ENCODE results near the gene AKAP8L. TPM values are rescaled to one million over a fixed set of nuclear protein-coding genes. Genes with fewer than 3 reads are reported as not detected.

The AKAP8L gene
- total RNA-seq, 1 experiment from 2014 or later, result 106 TPM

DNA sequence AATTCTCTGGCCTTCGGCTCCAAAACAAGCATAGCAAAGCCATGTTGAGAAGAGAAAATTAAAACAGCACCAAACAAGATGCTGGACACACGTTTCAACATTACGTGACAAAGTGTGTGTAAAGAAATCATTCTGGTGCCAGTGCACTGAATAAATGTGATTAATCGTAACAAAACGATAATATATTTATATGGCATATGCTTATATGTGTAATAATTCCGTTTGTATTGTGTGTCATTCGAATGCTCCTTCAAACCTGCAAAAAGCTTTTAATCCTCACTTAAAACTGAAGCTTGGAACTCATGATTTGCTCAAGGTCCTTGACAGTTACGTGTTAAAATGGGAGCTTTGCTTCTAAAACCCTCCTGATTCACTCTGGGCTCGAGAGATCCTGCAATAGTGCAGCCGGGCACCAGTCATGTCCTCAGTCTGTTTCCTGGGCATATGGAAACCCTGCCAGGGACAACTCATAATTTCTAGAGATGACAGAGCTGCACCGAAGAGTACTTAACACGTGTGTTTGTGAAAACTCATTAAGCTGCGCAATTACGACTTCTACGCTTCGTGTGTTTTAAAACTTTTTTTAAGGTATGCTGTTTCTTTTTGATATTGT is 731 bp upstream of the AKAP8L start:
- TF ChIP-seq CEBPB (IDR thresholded peaks at IDR 0.05; ENCODE audit: low read depth) (no peak), SRF (IDR thresholded peaks at IDR 0.05; ENCODE audit: low read depth) (no peak), CTCF (IDR thresholded peaks at IDR 0.05 in 2 of 3, conservative IDR thresholded peaks at IDR 0.05 in 1 of 3; ENCODE audit: borderline replicate concordance in 1 of 3, insufficient read depth in 1 of 3, low read depth in 2 of 3, low read length in 2 of 3) (0 out of 6 replicates have a peak, but pooled peaks of 2 of the 3 experiments have one; percentile 3 to 12), EZH2 (IDR thresholded peaks at IDR 0.05) (no peak), SIN3A (IDR thresholded peaks at IDR 0.05; ENCODE audit: low read depth) (no peak), POLR2A (IDR thresholded peaks at IDR 0.05; ENCODE audit: borderline replicate concordance, extremely low read depth, insufficient read depth, insufficient read length) (no peak), ELF1 (IDR thresholded peaks at IDR 0.05; ENCODE audit: borderline replicate concordance, low read depth) (no peak), TCF7L2 (IDR thresholded peaks at IDR 0.05; ENCODE audit: borderline replicate concordance, extremely low read depth, insufficient read depth, insufficient read length) (no peak)
- ChIA-PET POLR2A (interaction anchor here (0.6 to 3.0 kb wide), 15 partner anchors 10 to 656 kb away, joined by 3 to 22 read pairs (median 4); partner anchors contain the start of genes AKAP8 and TPM4), CTCF (interaction anchor here (0.7 to 5.7 kb wide), 11 partner anchors 13 to 258 kb away, joined by 3 to 68 read pairs (median 4); partner anchors contain the start of gene AKAP8), RAD21 (ENCODE audit: low non-redundant PET in 1 of 2, low total read pairs in 2 of 2, uncharacterized antibody in 2 of 2, unreplicated experiment in 2 of 2) (interaction anchor here (0.5 to 1.5 kb wide), 6 partner anchors 15 to 328 kb away, joined by 3 to 9 read pairs (median 4); partner anchors contain the start of gene AKAP8 (in 1 of the 2))
- intact Hi-C loops (cut with micrococcal nuclease), result loop anchor here (1.0 to 2.0 kb wide), 2 partner anchors 39 to 137 kb away; no protein-coding TSS in a partner anchor
- Histone ChIP-seq H3K79me2 (ENCODE audit: insufficient read depth, low read length) (peaks cover 41% of the 10 kb centered on the region), H3K4me2 (ENCODE audit: low read length) (peak overlapping the region; percentile 85), H3K4me1 (ENCODE audit: control insufficient read depth in 1 of 2, insufficient read depth in 2 of 2, low read length in 2 of 2) (peaks cover 15 to 16% of the 10 kb centered on the region in 2 experiments; a peak in 3 of 4 replicates), H2AFZ (ENCODE audit: low read depth, low read length, poor library complexity, severe bottlenecking) (no peak overlapping the region), H3K27me3 (ENCODE audit: insufficient read depth, low read length) (no peaks in the 10 kb centered on the region), H3K36me3 (ENCODE audit: control insufficient read depth in 1 of 2, insufficient read depth in 2 of 2, low read length in 2 of 2) (peaks cover 14 to 20% of the 10 kb centered on the region in 2 experiments; a peak in 3 of 4 replicates), H3K9me3 (ENCODE audit: control insufficient read depth in 1 of 2, insufficient read depth in 1 of 2, low read depth in 1 of 2, low read length in 2 of 2) (no peaks in the 10 kb centered on the region), H3K9ac (ENCODE audit: low read length) (peak overlapping the region; percentile 46), H3K27ac (ENCODE audit: low read depth, low read length) (no peak overlapping the region), H3K4me3 (replicated peaks in 1 of 2; ENCODE audit: low read depth in 1 of 2, low read length in 2 of 2) (peak overlapping the region; percentile 36 to 100), H4K20me1 (ENCODE audit: insufficient read depth) (no peaks in the 10 kb centered on the region; the same call in 1 of the 2 replicates), H3K9me2 (ENCODE audit: insufficient read depth) (no peaks in the 10 kb centered on the region)
- BruUV-seq (replicated peaks), result no TSS peak
- ATAC-seq (no peak), DNase-seq (ENCODE audit: low read depth, low spot score) (no peak)

Measured in HCT116 (cell line).